Cardiac septum (tissue), 1 donor: Measurements from ENCODE around the gene YWHAE. TPM values are rescaled to one million over a fixed set of nuclear protein-coding genes. Genes with fewer than 3 reads are reported as not detected.
"Not testable (repeated sequence)": the region's sequence is repeated elsewhere in the genome, so short reads cannot be mapped to it uniquely, and the experiment has no call there.

ENCODE experiments used
- DNase-seq: peaks from one replicate; pipeline ENCODE4 v3.0.0-alpha.2; 2020; ENCODE audit warnings: low spot score
- intact Hi-C: fragments of 100-400 bp; cut with DNase I; formaldehyde crosslinking; loops from one replicate; pipeline ENCODE4 v1.14.0; 2022
- total RNA-seq: library from RNA; stranded (reverse); fragmentation: NEBNext Ultra II Directional; extraction: Animal tissue kit (Norgen Biotek cat#: 25700); gene quantifications from one replicate; pipeline ENCODE4 v1.2.1, GENCODE V29; 2021
- donor health status: DM: no; HTN: no; CAD: no.

The YWHAE gene
- total RNA-seq, 1 donor from 2014 or later: 582 TPM

DNA sequence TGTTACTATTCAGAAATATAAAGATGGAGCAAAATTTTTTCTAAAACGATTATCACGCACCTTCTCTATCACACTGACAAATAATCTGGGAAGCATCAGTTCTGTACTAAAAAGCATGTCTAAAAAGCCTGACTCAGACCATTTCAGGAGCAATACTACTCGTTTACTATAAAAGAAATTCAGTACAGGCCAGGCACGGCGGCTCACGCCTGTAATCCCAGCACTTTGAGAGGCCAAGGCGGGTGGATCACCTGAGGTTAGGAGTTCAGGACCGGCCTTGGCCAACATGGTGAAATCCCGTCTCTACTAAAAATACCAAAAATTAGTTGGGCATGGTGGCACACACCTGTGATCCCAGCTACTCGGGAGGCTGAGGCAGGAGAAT is 21.6 kb downstream of the YWHAE start:
- DNase-seq, intact Hi-C loops: not testable (repeated sequence)

DNA sequence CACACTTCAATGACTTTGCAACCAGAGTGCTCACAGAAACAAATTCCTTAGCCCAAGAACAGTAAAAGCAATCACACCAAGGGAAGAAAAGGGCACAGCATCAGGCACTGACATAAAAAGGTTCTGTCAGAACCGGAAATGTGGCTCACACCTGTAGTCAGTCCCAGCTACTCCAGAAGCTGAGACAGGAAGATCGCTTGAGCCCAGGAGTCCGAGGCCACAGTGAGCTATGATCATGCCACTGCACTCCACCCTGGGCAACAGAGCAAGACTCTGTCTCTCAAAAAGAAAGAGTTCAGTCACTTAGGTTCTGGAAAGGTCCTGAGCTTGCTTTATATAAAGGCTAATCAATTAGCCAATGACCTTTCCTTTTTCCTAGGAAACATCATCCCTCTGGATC is 22.7 kb downstream of the YWHAE start:
- intact Hi-C loops: no loop called here
- DNase-seq: no peak

DNA sequence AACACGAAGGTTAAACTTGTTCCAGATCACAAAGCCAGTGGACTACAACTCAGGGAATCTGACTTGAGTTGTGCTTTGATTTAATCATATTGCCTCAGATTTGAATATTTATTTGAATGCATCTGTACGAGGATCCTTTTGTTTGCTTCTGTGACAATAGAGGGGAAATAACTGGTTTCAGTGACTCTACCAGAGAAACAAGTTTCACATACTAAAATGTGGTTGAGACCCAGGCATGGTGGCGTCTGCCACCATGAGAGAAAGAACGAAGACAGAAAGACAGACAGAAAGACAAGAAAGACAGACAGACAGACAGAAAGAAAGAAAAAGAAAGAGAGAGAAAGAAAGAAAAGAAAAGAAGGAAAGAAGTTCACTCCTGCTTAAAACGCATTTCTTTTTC is 24.0 kb downstream of the YWHAE start:
- intact Hi-C loops: no loop called here
- no peak for DNase-seq

DNA sequence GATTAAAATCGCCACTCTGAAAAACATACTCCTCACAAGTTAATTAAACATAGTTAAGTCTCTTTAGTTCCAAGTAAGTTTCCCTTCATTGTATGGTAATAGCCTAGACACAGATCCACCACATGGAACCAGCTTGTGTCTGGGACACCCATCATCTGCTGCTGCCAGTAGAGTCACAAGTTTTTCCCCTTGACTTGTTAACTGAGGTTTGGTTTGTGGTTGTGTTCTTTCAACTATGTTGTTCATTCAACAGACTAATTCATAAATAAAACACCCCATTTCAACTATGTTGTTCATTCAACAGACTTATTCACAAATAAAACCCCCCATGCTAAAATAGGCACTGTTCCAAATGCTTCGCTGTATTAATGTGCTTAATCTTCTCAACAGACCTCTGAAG is 24.4 kb downstream of the YWHAE start:
- intact Hi-C loops: no loop called here
- no peak for DNase-seq

DNA sequence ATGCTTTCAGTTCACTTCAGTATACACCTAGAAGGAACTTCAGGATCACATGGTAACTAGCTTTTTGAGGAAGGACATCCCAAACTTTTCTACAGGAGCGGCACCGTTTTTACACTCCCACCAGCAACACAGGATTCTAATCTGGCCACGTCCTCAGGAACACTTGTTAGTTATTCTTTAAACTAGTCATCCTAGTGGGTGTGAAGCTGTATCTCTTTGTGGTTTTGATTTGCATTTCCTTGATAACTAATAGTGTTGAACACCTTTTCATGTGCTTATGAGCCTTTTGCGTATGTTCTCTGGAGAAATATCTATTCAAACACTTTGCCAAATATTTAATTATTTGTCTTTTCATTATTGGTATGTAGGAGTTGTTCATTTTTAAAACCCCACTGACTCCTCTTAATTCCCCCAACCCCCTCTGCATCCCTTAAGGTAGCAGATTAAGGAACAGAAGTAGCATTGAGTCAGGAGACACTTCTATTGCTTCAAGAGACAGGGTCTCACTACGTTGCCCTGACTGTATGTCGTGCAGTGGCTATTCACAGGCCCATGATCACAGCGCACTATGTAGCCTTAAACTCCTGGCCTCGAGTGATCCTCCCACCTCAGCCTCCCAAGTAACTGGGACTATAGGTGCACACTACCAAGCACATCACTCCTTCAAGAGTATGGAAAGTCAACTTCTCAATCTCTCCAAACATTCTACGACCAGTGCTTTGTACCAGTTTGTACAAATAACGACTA is 25.4 kb downstream of the YWHAE start:
- no peak for DNase-seq
- intact Hi-C loops: no loop called here

DNA sequence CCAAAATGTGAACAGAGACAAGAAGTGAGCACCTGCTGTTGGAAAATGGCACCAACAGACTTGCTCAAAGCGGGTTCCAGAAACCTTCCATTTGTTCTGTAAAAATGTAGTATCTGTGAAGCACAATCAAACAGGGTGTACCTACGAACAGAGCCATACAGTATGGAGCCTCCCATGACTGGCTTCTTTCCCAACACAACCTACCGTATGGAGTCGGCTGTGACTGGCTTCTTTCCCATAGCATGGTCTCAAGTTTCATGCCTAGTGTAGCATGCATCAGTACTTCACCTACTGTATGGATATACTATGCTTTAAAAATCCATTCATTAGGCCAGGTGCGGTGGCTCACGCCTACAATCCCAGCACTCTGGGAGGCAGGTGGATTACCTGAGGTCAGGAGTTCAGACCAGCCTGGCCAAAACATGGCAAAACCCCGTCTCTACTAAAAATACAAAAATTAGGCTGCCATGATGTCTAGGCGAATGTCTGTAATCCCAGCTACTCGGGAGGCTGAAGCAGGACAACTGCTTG is 26.2 kb downstream of the YWHAE start:
- intact Hi-C loops: no loop called here
- DNase-seq: no peak

DNA sequence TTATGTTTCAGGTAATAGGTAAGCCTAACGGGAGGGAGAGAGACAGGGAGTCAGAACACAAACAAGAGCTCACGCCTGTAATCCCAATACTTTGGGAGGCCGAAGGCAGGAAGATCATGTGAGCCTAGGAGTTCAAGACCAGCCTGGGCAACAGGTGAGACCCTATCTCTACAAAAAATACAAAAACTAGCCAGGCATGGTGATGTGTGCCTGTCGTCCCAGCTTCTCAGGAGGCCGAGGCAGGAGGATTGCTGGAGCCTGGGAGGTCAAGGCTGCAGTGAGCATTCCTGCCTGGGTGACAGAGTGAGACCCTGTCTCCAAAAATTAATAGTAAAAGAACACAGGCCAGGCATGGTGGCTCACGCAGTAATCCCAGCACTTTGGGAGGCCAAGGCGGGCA is 27.4 kb downstream of the YWHAE start:
- intact Hi-C loops: no loop called here
- DNase-seq: no peak

DNA sequence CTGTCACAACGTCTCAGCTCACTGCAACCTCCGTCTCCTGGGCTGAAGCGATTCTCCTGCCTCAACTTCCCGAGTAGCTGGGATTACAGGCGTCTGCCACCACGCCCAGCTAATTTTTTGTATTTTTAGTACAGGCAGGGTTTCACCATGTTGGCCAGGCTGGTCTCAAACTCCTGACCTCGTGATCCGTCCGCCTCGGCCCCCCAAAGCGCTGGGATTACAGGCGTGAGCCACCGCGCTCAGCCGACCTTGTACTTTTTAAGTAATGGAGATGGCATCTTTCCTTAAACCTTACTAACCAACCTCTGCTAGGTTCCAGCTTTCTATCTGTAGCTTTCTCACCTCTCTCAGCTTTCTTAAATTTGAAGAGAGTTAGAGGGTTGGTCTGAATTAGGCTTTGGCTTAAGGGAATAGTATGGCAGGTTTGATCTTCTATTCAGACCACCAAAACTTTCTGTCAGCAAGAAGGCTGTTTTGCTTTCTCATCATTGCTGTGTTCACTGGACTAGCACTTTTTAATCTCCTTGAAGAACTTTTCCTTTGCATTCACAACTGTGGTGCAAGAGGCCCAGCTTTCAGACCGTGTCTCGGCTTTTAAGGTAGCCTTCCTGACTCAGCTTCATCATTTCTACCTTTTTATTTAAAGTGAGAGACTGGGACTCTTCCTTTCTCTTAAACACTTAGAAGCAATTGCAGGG is 28.0 kb downstream of the YWHAE start:
- no peak for DNase-seq

DNA sequence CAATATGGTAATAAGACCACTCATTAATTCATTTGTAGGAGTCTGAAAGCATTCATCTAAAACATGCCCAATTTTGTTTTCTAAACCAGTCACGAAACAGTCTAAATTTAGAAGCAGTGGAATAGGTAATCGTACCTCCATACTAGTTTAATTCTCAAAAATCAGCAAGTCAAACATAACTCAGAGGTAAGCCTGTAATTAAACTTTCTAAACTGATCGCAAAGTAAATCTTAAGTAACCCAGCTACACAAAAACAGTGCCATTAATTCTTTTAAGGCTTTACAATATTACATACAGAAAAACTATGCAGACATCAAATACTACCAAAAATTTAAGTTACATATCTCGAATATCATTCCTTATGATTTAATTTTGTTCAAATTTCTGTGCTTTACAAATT is 31.4 kb downstream of the YWHAE start:
- no peak for DNase-seq
- intact Hi-C loops: loop anchor here (5.0 kb wide), 1 partner anchor 89 kb away; the partner anchor contains the start of gene CRK

More for the DNA sequence above, 28.0 kb downstream of the YWHAE start:
- intact Hi-C loops: no loop called here

DNA sequence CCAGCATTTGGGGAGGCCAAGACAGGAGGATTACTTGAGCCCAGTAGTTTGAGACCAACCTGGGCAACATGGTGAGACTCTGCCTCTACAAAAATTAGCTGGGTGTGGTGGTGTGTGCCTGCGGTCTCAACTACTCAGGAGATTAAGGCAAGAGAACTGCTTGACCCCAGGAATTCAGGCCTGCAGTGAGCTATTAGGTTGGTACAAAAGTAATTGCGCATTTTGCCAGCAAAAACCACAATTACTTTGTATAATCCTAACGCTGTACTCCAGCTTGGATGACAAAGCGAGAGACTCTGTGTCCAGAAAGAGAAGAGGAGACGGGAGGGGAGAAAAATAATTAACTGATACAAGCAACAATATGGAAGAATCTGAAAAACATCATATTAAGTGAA is 32.7 kb downstream of the YWHAE start:
- intact Hi-C loops: loop anchor here (5.0 kb wide), 1 partner anchor 90 kb away; the partner anchor contains the start of gene CRK
- DNase-seq: no peak

DNA sequence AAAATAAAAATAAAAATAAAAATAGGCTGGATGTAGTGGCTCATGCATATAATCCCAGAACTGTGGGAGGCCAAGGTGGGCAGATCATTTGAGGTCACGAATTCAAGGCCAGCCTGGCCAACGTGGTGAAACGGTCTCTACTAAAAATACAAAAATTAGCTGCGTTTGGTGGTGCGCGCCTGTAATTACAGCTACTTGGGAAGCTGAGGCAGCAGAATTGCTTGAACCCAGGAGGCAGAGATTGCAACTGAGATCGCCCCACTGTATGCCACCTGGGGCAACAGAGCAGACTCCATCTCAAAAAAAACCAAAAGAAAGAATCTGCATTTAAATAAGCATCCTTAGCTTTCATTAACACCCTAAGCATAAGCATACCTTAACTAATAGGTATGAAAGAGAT is 33.8 kb downstream of the YWHAE start:
- intact Hi-C loops: loop anchor here (5.0 kb wide), 1 partner anchor 91 kb away; the partner anchor contains the start of gene CRK
- DNase-seq: no peak

DNA sequence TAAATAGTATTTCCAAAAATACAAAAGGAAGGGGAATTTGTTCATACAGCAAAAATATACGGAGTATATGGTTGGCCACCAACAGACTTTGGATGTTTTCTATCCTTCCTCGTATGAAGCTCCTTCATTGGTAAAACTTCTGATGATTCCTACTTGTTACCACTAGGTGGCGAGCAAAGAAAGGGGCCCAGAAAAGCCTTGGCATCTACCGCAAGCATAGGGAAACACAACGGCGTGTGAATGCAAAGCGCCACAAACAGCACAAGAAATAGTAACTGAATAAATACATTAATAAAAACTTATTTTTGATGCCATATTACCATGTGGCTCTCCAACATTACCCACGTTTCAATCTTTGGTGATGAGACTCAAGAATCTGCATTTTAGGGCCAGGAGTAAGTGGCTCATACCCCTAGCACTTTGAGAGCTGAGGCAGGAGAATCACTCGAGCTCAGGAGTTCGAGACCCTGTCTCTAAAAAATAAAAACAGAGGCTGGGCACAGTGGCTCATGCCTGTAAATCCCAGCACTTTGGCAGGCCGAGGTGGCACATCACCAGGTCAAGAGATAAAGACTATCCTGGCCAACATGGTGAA is 34.5 kb downstream of the YWHAE start:
- intact Hi-C loops: loop anchor here (1.0 to 5.0 kb wide), 2 partner anchors 92 to 151 kb away; partner anchors contain the start of genes CRK and INPP5K
- DNase-seq: peak; percentile 79

DNA sequence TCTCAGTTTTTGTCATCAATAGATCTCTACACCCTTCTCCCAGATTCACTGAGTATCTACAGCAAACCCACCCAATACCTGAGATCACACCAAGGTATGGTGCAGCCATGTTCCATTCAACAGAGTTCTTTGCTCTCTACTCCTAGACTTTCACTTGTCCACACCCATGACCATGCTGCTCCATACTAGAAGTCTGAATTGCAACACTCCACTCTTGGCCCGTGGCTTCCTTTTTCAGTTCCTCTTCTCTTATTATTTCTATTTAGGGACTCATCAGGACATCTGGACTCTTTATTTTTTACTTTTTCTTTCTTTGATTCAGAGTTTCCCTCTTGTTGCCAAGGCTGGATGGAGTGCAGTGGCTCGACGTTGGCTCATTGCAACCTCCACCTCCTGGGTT is 37.1 kb downstream of the YWHAE start:
- DNase-seq: no peak
- intact Hi-C loops: loop anchor here (5.0 kb wide), 1 partner anchor 34 kb away; no protein-coding TSS in a partner anchor

DNA sequence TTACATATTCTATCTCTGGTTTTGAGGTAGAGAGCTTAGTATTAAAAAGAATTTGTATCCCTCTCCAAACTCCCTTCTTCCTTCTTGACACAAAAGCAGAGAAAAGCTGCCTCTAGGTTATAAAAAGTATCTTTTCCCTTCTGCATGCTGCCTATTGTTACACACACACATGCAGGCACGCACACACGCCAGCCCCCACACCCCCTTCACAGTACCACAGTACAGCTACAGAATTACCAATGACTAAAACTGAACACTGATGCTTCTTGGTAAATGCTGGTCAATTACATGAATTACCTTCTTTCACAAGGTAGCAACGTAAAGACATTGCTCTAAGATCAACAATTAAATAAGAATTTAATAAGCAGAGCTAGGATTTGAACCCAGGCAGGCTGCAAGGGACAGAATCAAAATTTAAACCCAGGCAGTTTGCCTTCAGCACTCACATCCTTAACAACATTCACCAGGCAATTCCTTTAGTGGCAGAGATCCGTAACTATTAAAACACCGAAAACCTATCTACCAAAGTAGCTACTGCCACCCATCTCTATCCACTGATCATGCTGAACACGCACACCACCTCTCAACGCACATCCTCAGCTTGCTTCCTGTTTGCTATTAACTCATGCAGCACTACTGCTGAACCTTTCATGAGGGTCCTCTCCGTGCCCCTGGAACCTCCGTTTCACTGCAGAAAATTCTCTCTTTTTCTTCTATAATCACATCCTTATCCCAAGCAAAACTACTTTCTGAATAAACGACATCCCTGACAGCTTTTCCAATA is 37.8 kb downstream of the YWHAE start:
- DNase-seq: no peak
- intact Hi-C loops: loop anchor here (5.0 kb wide), 1 partner anchor 35 kb away; no protein-coding TSS in a partner anchor

DNA sequence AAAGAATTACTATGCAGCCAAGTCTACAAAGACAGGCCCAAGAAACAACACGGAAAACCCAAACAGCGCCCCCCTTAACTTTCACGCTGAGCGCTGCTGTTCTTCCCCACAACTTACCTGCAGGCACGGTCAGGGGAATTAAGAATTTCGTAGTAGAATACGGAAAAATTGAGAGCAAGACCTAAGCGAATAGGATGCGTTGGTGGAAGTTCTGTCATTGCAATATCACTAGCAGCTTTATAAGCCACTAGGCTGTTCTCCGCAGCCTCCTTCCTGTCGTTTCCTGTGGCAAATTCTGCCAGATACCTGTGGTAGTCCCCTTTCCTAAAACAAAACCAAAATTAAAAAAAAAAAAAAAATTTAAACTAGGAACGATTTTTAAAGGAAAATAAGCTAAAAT is 39.0 kb downstream of the YWHAE start:
- intact Hi-C loops: loop anchor here (5.0 kb wide), 1 partner anchor 36 kb away; no protein-coding TSS in a partner anchor
- DNase-seq: no peak

DNA sequence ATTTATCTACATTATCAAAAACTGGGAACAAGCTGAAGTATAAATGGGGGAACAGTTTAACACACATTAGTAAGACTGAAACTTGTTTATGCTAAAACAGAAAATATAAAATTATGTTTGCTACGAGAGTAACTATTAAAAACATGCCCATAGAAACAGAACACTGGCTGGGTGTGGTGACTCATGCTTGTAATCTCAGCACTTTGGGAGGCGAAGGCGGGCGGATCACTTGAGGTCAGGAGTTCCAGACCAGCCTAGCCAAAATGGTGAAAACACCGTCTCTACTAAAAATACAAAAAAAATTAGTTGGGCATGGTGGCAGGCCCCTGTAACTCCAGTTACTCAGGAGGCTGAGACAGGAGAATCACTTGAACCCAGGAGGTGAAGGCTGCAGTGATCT is 39.7 kb downstream of the YWHAE start:
- intact Hi-C loops: loop anchor here (5.0 kb wide), 1 partner anchor 37 kb away; no protein-coding TSS in a partner anchor
- not testable (repeated sequence) for DNase-seq

DNA sequence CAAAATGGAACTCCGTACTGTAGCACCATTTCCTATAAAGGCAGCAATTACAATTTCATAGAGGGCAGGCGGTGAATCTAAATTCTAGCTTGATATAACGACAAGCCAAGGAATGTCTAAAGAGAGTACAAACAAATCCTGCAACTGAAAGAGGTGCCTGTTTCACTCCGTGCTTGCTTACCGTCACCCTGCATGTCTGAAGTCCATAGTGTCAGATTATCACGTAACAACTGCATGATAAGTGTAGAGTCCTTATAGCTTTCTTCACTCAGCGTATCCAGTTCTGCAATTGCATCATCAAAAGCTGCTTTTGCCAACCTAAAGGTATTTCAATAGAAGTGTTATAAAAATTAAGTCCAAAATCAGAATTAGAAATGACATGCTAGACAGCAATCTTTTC is 46.0 kb downstream of the YWHAE start:
- intact Hi-C loops: no loop called here
- DNase-seq: no peak

DNA sequence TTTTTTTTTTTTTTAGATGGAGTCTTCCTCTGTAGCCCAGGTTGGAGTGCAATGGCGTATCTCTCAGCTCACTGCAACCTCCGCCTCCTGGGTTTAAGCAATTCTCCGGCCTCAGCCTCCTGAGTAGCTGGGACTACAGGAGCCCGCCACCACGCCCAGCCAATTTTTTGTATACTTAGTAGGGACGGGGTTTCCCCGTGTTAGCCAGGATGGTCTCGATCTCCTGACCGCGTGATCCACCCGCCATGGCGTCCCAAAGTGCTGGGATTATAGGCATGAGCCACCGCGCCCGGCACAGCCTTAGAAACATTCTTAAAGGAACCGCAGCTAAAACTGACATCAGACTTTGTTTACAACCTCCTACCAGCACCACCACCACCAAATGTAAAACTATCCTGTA is 47.5 kb downstream of the YWHAE start:
- intact Hi-C loops, DNase-seq: not testable (repeated sequence)

DNA sequence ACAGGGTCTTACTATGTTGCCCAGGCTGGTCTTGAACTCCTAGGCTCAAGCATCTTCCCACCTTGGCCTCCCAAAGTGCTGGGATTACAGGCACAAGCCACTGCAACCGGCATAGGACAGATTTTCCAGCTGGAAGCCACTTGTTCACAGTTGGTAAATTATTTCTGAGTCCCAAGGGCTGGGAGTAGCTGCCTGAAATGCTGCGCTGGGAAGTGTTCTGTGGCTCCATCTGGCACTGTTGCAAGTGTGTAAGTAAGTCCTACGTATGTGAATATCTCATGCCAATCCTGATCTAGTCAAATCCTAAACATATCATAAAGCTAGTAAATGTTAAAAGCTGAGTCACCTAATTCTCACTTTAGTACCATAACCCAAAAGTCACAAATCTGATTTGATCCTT is 48.1 kb downstream of the YWHAE start:
- no peak for DNase-seq
- intact Hi-C loops: no loop called here
